IMR-90 (cell line): ENCODE results near the gene RNF130. TPM values are rescaled to one million over a fixed set of nuclear protein-coding genes. Genes with fewer than 3 reads are reported as not detected.

Experiments
- ATAC-seq: fragments of 200-7000 bp; cut with Tn5 transposase; 2 replicates; pipeline ENCODE4 v1.9.1; 2020; ENCODE audit warnings: low read depth, mild to moderate bottlenecking, moderate library complexity
- BruUV-seq: library from RNA; stranded (reverse); fragments of 400-500 nt; replicated peaks from 2 replicates; lab custom pipeline; 2021; lab: Mats Ljungman, UMichigan
- CTCF ChIA-PET: fragments of 300-600 bp; formaldehyde crosslinking; extraction: SDS; loops from one replicate; lab custom pipeline; 2021; ENCODE audit warnings: antibody characterized with exemption; lab: Yijun Ruan, JAX
- POLR2A ChIA-PET: fragments of 300-600 bp; sonication (Branson Sonifier 250); formaldehyde crosslinking; loops from one replicate; lab custom pipeline; 2022; ENCODE audit warnings: antibody characterized with exemption; ENCODE audit not compliant: unreplicated experiment; lab: Charles Lee
- DNase-seq: peaks from one replicate; pipeline ENCODE4 v3.0.0; 2013
- H2AFZ ChIP-seq: replicated peaks from 2 replicates; pipeline ENCODE3; 2013; ENCODE audit warnings: low read length, mild to moderate bottlenecking; ENCODE audit not compliant: poor library complexity
- H2AK5ac ChIP-seq: 2 replicates; pipeline ENCODE4 v1.6.1; 2013; ENCODE audit warnings: low read depth, low read length, inconsistent platforms
- H2AK9ac ChIP-seq: replicated peaks from 2 replicates; pipeline ENCODE3; 2013; ENCODE audit warnings: mild to moderate bottlenecking, low read depth, low read length, moderate library complexity; ENCODE audit not compliant: poor library complexity
- H2BK120ac ChIP-seq: 2 replicates; pipeline ENCODE4 v1.6.1; 2013; ENCODE audit warnings: low read depth, low read length, inconsistent platforms
- H2BK15ac ChIP-seq: 3 replicates; pipeline ENCODE4 v1.6.1; 2013; ENCODE audit warnings: low read depth, low read length, inconsistent platforms
- H2BK20ac ChIP-seq: 2 replicates; pipeline ENCODE4 v1.6.1; 2013; ENCODE audit warnings: low read depth, mild to moderate bottlenecking, inconsistent platforms, low read length, moderate library complexity
- H2BK5ac ChIP-seq: 2 replicates; pipeline ENCODE4 v1.6.1; 2013; ENCODE audit warnings: mild to moderate bottlenecking, low read depth, low read length, inconsistent platforms; ENCODE audit not compliant: poor library complexity, severe bottlenecking
- H3K14ac ChIP-seq: replicated peaks from 2 replicates; pipeline ENCODE4 v1.6.1; 2013; ENCODE audit warnings: low read depth, low read length, inconsistent platforms
- H3K18ac ChIP-seq: 2 replicates; pipeline ENCODE4 v1.6.1; 2013; ENCODE audit warnings: low read depth, low read length, control low read depth
- H3K23ac ChIP-seq: 2 replicates; pipeline ENCODE4 v1.6.1; 2013; ENCODE audit warnings: low read depth, low read length, inconsistent platforms
- H3K27ac ChIP-seq: 2 replicates; pipeline ENCODE4 v1.5.1; 2013; ENCODE audit warnings: mild to moderate bottlenecking, control low read depth, low read length; ENCODE audit not compliant: insufficient read depth
- H3K27me3 ChIP-seq: 2 replicates; pipeline ENCODE4 v1.6.1; 2013; ENCODE audit warnings: low read length; ENCODE audit not compliant: control insufficient read depth, insufficient read depth
- H3K36me3 ChIP-seq: 2 replicates; pipeline ENCODE4 v1.6.1; 2013; ENCODE audit warnings: low read length, mixed read lengths; ENCODE audit not compliant: control insufficient read depth, insufficient read depth
- H3K4ac ChIP-seq: 2 replicates; pipeline ENCODE4 v1.6.1; 2013; ENCODE audit warnings: low read depth, low read length, inconsistent platforms
- H3K4me1 ChIP-seq: 2 replicates; pipeline ENCODE4 v1.6.1; 2013; ENCODE audit warnings: low read length, mixed read lengths; ENCODE audit not compliant: control insufficient read depth, insufficient read depth
- H3K4me2 ChIP-seq: 2 replicates; pipeline ENCODE4 v1.6.1; 2013; ENCODE audit warnings: low read depth, mild to moderate bottlenecking, control low read depth, low read length, moderate library complexity
- H3K4me3 ChIP-seq: 2 replicates; pipeline ENCODE4 v1.5.1; 2013; ENCODE audit warnings: low read depth, mild to moderate bottlenecking, control low read depth, low read length, moderate library complexity; ENCODE audit not compliant: insufficient read depth
- H3K56ac ChIP-seq: 2 replicates; pipeline ENCODE4 v1.6.1; 2013; ENCODE audit warnings: low read length, inconsistent platforms; ENCODE audit not compliant: insufficient read depth; ENCODE audit errors: extremely low read depth
- H3K79me1 ChIP-seq, 2 experiments: 2 replicates each; pipeline ENCODE4 v1.6.1; 2013; ENCODE audit warnings: low read length in 2 of 2, inconsistent platforms in 1 of 2, low read depth in 1 of 2
- H3K9ac ChIP-seq: 2 replicates; pipeline ENCODE4 v1.6.1; 2013; ENCODE audit warnings: low read depth, low read length, control low read depth
- H3K9me1 ChIP-seq: 2 replicates; pipeline ENCODE4 v1.6.1; 2013; ENCODE audit warnings: low read length, inconsistent platforms; ENCODE audit not compliant: insufficient read depth
- H3K9me3 ChIP-seq: 2 replicates; pipeline ENCODE4 v1.6.1; 2013; ENCODE audit warnings: low read length; ENCODE audit not compliant: control insufficient read depth, insufficient read depth
- H4K20me1 ChIP-seq: 2 replicates; pipeline ENCODE4 v1.6.1; 2013; ENCODE audit warnings: low read length, inconsistent platforms; ENCODE audit not compliant: insufficient read depth
- H4K5ac ChIP-seq: 2 replicates; pipeline ENCODE4 v1.6.1; 2013; ENCODE audit warnings: mild to moderate bottlenecking, low read depth, low read length, control low read depth
- H4K8ac ChIP-seq, 2 experiments: 2 replicates each; pipeline ENCODE4 v1.6.1; 2013; ENCODE audit warnings: low read depth in 2 of 2, low read length in 2 of 2, control low read depth in 1 of 2, inconsistent platforms in 1 of 2
- H4K91ac ChIP-seq: 2 replicates; pipeline ENCODE4 v1.6.1; 2013; ENCODE audit warnings: low read depth, low read length, inconsistent platforms; ENCODE audit not compliant: insufficient read depth
- BHLHE40 ChIP-seq: fragments of 150-350 bp; IDR thresholded peaks from 2 replicates; pipeline ENCODE4 v1.6.1; 2016; ENCODE audit warnings: mild to moderate bottlenecking, low read depth, low read length
- CEBPB ChIP-seq: IDR thresholded peaks from 2 replicates; pipeline ENCODE4 v1.6.1; 2012; ENCODE audit warnings: low read depth, low read length, improper control_type of control experiment
- CHD1 ChIP-seq: IDR thresholded peaks from 2 replicates; pipeline ENCODE4 v1.6.1; 2012; ENCODE audit warnings: low read depth, low read length, improper control_type of control experiment
- ELK1 ChIP-seq: fragments of 150-350 bp; IDR thresholded peaks from 2 replicates; pipeline ENCODE4 v1.6.1; 2016; ENCODE audit warnings: low read depth, mild to moderate bottlenecking, low read length, moderate library complexity, borderline replicate concordance
- FOS ChIP-seq: fragments of 150-350 bp; IDR thresholded peaks from 2 replicates; pipeline ENCODE4 v1.6.1; 2016; ENCODE audit warnings: low read depth, low read length
- MAFK ChIP-seq: IDR thresholded peaks from 2 replicates; pipeline ENCODE4 v1.6.1; 2012; ENCODE audit warnings: low read depth, low read length, improper control_type of control experiment
- MAZ ChIP-seq: IDR thresholded peaks from 2 replicates; pipeline ENCODE4 v1.6.1; 2012; ENCODE audit warnings: low read depth, mild to moderate bottlenecking, low read length, improper control_type of control experiment, moderate library complexity, borderline replicate concordance
- MXI1 ChIP-seq: IDR thresholded peaks from 2 replicates; pipeline ENCODE4 v1.6.1; 2012; ENCODE audit warnings: low read depth, mild to moderate bottlenecking, low read length, moderate library complexity, borderline replicate concordance
- NFE2L2 ChIP-seq: fragments of 150-350 bp; IDR thresholded peaks from 2 replicates; pipeline ENCODE4 v1.6.1; 2016; ENCODE audit warnings: low read depth, mild to moderate bottlenecking, low read length
- POLR2A ChIP-seq: IDR thresholded peaks from 2 replicates; pipeline ENCODE4 v1.6.1; 2012; ENCODE audit warnings: mild to moderate bottlenecking, low read depth, low read length
- RAD21 ChIP-seq: IDR thresholded peaks from 2 replicates; pipeline ENCODE4 v1.6.1; 2012; ENCODE audit warnings: low read length, improper control_type of control experiment
- RCOR1 ChIP-seq: IDR thresholded peaks from 2 replicates; pipeline ENCODE4 v1.6.1; 2012; ENCODE audit warnings: mild to moderate bottlenecking, low read length, improper control_type of control experiment; ENCODE audit not compliant: insufficient replicate concordance
- RFX5 ChIP-seq: IDR thresholded peaks from 2 replicates; pipeline ENCODE4 v1.8.0; 2012; ENCODE audit warnings: low read depth, mild to moderate bottlenecking, low read length, moderate library complexity
- SMC3 ChIP-seq: fragments of 150-350 bp; IDR thresholded peaks from 2 replicates; pipeline ENCODE4 v1.6.1; 2016; ENCODE audit warnings: low read depth, mild to moderate bottlenecking, antibody characterized with exemption, low read length, moderate library complexity
- USF2 ChIP-seq: fragments of 150-350 bp; IDR thresholded peaks from 2 replicates; pipeline ENCODE4 v1.6.1; 2017; ENCODE audit warnings: mild to moderate bottlenecking, antibody characterized with exemption, low read length, low read depth
- WGBS, 2 experiments: methylation state at CpG; one replicate each; pipeline versions ENCODE4 v1.1.5 to v1.1.7; 2013; ENCODE audit warnings: missing lambda C conversion rate in 2 of 2; ENCODE audit not compliant: insufficient read length in 1 of 2; ENCODE audit errors: extremely low coverage in 2 of 2; 5-methylcytosine and 5-hydroxymethylcytosine counted together
- dilution Hi-C: fragments of 300-500 bp; cut with HindIII; formaldehyde crosslinking; loops from one replicate; pipeline ENCODE4 v1.14.3; 2018; ENCODE audit warnings: low sequenced_read_pairs; ENCODE audit not compliant: unreplicated experiment
- in situ Hi-C: fragments of 300-500 bp; cut with MboI; formaldehyde crosslinking; loops from 3 replicates; pipeline ENCODE4 v1.14.3; 2019; ENCODE audit warnings: low sequenced_read_pairs, inconsistent platforms, mixed read lengths
- intact Hi-C: fragments of 100-400 bp; cut with micrococcal nuclease; formaldehyde crosslinking; loops from 2 replicates; pipeline ENCODE4 v1.10.0; 2022
- polyA plus RNA-seq, 3 experiments: library from polyadenylated mRNA; depleted of rRNA; stranded (reverse); fragments of >200 nt; gene quantifications; 2 replicates each; pipeline ENCODE4 v1.2.3, GENCODE V29; 2012; ENCODE audit warnings: low replicate concordance in 1 of 3
- total RNA-seq: library from RNA; depleted of rRNA; stranded (reverse); fragments of >200 nt; gene quantifications from 2 replicates; pipeline ENCODE4 v1.2.3, GENCODE V29; 2012
- TF ChIP-seq, protein P1 (sequence below): conservative IDR thresholded peaks from 2 replicates; pipeline ENCODE4 v1.5.1; 2012; ENCODE audit warnings: mild to moderate bottlenecking, low read depth, low read length, improper control_type of control experiment

The RNF130 gene
- total and polyA plus RNA-seq, 2 of the 4 experiments (the other 2 are of a cell fraction) = 12.9 to 21.7 TPM

- ChIA-PET POLR2A (no interaction called here), CTCF (interaction anchor here (0.5 kb wide), 1 partner anchor 124 kb away, joined by 4 read pairs; no protein-coding TSS in a partner anchor)
- WGBS, 2 experiments = 85% methylated on average over 6 of the region's 10 CpGs; no CpG with 5 or more reads in 1 of the 2 experiments
- Histone ChIP-seq H2BK120ac (no peak overlapping the region), H3K14ac (no peak overlapping the region), H3K9me1 (no peaks in the 10 kb centered on the region), H4K8ac (no peak overlapping the region), H3K4me2 (no peak overlapping the region), H3K4me3 (no peak overlapping the region), H4K91ac (no peak overlapping the region), H3K36me3 (no peaks in the 10 kb centered on the region), H3K18ac (no peak overlapping the region), H3K56ac (no peak overlapping the region), H4K5ac (no peak overlapping the region), H3K9ac (no peak overlapping the region), H2BK15ac (no peak overlapping the region), H3K4ac (no peak overlapping the region), H2AFZ (no peak overlapping the region), H3K27me3 (peaks cover 19% of the 10 kb centered on the region; the same call in 1 of the 2 replicates), H2AK9ac (no peak overlapping the region), H3K79me1 (no peaks in the 10 kb centered on the region), H3K4me1 (no peaks in the 10 kb centered on the region), H3K27ac (no peak overlapping the region), H2BK5ac (no peak overlapping the region), H3K23ac (no peak overlapping the region), H2AK5ac (no peak overlapping the region), H4K20me1 (no peaks in the 10 kb centered on the region), H3K9me3 (no peaks in the 10 kb centered on the region), H2BK20ac (no peak overlapping the region)
- no TSS peak for BruUV-seq
- TF ChIP-seq USF2 (no peak), POLR2A (no peak), FOS (no peak), RFX5 (no peak), RCOR1 (no peak), SMC3 (no peak), NFE2L2 (no peak), MAFK (no peak), CHD1 (no peak), MXI1 (no peak), RAD21 (no peak), CEBPB (no peak), MAZ (no peak), ELK1 (no peak), BHLHE40 (no peak)
- TF ChIP-seq, protein P1, sequence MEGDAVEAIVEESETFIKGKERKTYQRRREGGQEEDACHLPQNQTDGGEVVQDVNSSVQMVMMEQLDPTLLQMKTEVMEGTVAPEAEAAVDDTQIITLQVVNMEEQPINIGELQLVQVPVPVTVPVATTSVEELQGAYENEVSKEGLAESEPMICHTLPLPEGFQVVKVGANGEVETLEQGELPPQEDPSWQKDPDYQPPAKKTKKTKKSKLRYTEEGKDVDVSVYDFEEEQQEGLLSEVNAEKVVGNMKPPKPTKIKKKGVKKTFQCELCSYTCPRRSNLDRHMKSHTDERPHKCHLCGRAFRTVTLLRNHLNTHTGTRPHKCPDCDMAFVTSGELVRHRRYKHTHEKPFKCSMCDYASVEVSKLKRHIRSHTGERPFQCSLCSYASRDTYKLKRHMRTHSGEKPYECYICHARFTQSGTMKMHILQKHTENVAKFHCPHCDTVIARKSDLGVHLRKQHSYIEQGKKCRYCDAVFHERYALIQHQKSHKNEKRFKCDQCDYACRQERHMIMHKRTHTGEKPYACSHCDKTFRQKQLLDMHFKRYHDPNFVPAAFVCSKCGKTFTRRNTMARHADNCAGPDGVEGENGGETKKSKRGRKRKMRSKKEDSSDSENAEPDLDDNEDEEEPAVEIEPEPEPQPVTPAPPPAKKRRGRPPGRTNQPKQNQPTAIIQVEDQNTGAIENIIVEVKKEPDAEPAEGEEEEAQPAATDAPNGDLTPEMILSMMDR = no peak
- dilution Hi-C loops (no loop called here), in situ Hi-C loops (no loop called here), intact Hi-C loops (no loop called here)
- DNase-seq (no peak), ATAC-seq (no peak)
Observed at GRCh38 chr5:180083529-180084060, 12.0 kb upstream of the RNF130 start.
